ENCODE measurements around the gene P2RY6. TPM values are rescaled to one million over a fixed set of nuclear protein-coding genes. Genes with fewer than 3 reads are reported as not detected.

The P2RY6 gene
- total and polyA plus RNA-seq, 2 of the 8 experiments (the other 6 are each of a cell fraction or from before 2014, with no cell fraction given) = 0.15 TPM; not detected in 1

GRCh38 chr11:73225001-73225686 is 47.0 kb upstream of the P2RY6 start:
- ChIA-PET CTCF (ENCODE audit: partially characterized antibody) (interaction anchor here (1.1 to 4.2 kb wide), 8 partner anchors 9 to 65 kb away, joined by 3 to 24 read pairs (median 5); no protein-coding TSS in a partner anchor), POLR2A (ENCODE audit: partially characterized antibody) (no interaction called here)
- 52% methylated on average over 3 of the region's 3 CpGs; no CpG with 5 or more reads in 1 of the 2 experiments for WGBS, 2 experiments (ENCODE audit: extremely low coverage in 1 of 2, insufficient coverage in 1 of 2, insufficient read length in 1 of 2, insufficient replicate concordance in 2 of 2, low coverage in 1 of 2, low lambda C conversion rate in 2 of 2, missing lambda C conversion rate in 1 of 2)
- no peaks in the 10 kb centered on the region; the same call in 1 of the 2 replicates for H3K79me1 ChIP-seq (ENCODE audit: low read depth, low read length)
- FAIRE-seq (no peak), DNase-seq (ENCODE audit: low read depth in 1 of 2, low spot score in 2 of 2) (no peak)
- no peak overlapping the region for H2AFZ ChIP-seq (ENCODE audit: low read length)
- peak overlapping the region; percentile 60; the same call in 1 of the 2 replicates for H2BK12ac ChIP-seq (ENCODE audit: low read depth, low read length)
- H2BK20ac ChIP-seq (ENCODE audit: low read length) = no peak overlapping the region
- H3K79me2 ChIP-seq (ENCODE audit: control insufficient read depth in 1 of 2, insufficient read depth in 2 of 2, low read length in 2 of 2) = no peaks in the 10 kb centered on the region
- no peak overlapping the region for H3K18ac ChIP-seq (ENCODE audit: extremely low read depth, low read length)
- no peak overlapping the region for H3K4ac ChIP-seq (replicated peaks; ENCODE audit: insufficient read length, low read depth, low read length)
- H3K4me3 ChIP-seq (ENCODE audit: extremely low read depth in 1 of 4, insufficient read depth in 2 of 4, low read depth in 3 of 4, low read length in 4 of 4) = no peak overlapping the region
- no peak overlapping the region for H4K8ac ChIP-seq (ENCODE audit: extremely low read depth, insufficient read depth, low read length)
- H3K56ac ChIP-seq (replicated peaks; ENCODE audit: insufficient read length, low read depth, low read length) = no peak overlapping the region
- H3K9ac ChIP-seq (replicated peaks in 1 of 4; ENCODE audit: extremely low read depth in 1 of 4, low read depth in 3 of 4, low read length in 3 of 4) = no peak overlapping the region
- H4K91ac ChIP-seq (replicated peaks; ENCODE audit: insufficient read length, low read length) = no peak overlapping the region
- no peak overlapping the region for H3K23ac ChIP-seq (ENCODE audit: insufficient read length)
- H2BK120ac ChIP-seq (replicated peaks; ENCODE audit: low read depth, low read length) = no peak overlapping the region
- peak overlapping the region; percentile 16; the same call in 1 of the 2 replicates for H2AK5ac ChIP-seq (ENCODE audit: low read depth, low read length)
- H4K5ac ChIP-seq (ENCODE audit: insufficient read length, low read depth, low read length) = no peak overlapping the region
- H3K23me2 ChIP-seq (ENCODE audit: low read depth, low read length) = no peaks in the 10 kb centered on the region; the same call in 1 of the 2 replicates
- H3K36me3 ChIP-seq (ENCODE audit: control insufficient read depth in 2 of 4, insufficient read depth in 4 of 4, low read length in 3 of 4) = no peaks in the 10 kb centered on the region
- H3K27ac ChIP-seq (ENCODE audit: low read depth, low read length) = no peak overlapping the region
- peak overlapping the region; percentile 61 for H2BK15ac ChIP-seq (ENCODE audit: low read length)
- no peaks in the 10 kb centered on the region for H3K9me3 ChIP-seq (ENCODE audit: insufficient read depth in 2 of 2, low read depth in 1 of 2, low read length in 1 of 2)
- H3K14ac ChIP-seq (ENCODE audit: insufficient read length) = no peak overlapping the region
- peaks cover 0 to 3% (median 2%) of the 10 kb centered on the region in 4 experiments; a peak in 3 of 7 replicates for H3K27me3 ChIP-seq (replicated peaks in 1 of 4; ENCODE audit: control insufficient read depth in 3 of 4, extremely low read depth in 1 of 4, insufficient read depth in 3 of 4, low read length in 3 of 4)
- H3K4me2 ChIP-seq (ENCODE audit: insufficient read depth in 1 of 2, low read depth in 2 of 2, low read length in 2 of 2) = no peak overlapping the region
- H4K20me1 ChIP-seq (replicated peaks in 1 of 2; ENCODE audit: control insufficient read depth in 1 of 2, insufficient read depth in 2 of 2, low read length in 2 of 2) = no peaks in the 10 kb centered on the region
- peaks cover 3 to 15% (median 13%) of the 10 kb centered on the region in 4 experiments for H3K4me1 ChIP-seq (replicated peaks in 1 of 4; ENCODE audit: control insufficient read depth in 3 of 4, insufficient read depth in 4 of 4, low read length in 3 of 4)
- no peak overlapping the region for H2BK5ac ChIP-seq (ENCODE audit: low read depth, low read length)
- no peak for TF ChIP-seq POLR2AphosphoS5 (IDR thresholded peaks at IDR 0.05; ENCODE audit: low read depth, low read length)
- no peak for TF ChIP-seq KDM5A (IDR thresholded peaks at IDR 0.05; ENCODE audit: low read length)
- peak; percentile 85 for TF ChIP-seq TEAD4 (IDR thresholded peaks at IDR 0.05; ENCODE audit: low read depth, low read length)
- no peak for TF ChIP-seq CEBPB (IDR thresholded peaks at IDR 0.05; ENCODE audit: low read depth, low read length)
- no peak for TF ChIP-seq ATF2 (IDR thresholded peaks at IDR 0.05; ENCODE audit: low read length)
- TF ChIP-seq CBX5 (IDR thresholded peaks at IDR 0.05; ENCODE audit: low read depth, low read length) = no peak
- no peak for TF ChIP-seq POLR2A (IDR thresholded peaks at IDR 0.05; ENCODE audit: control extremely low read depth in 1 of 2, low read depth in 2 of 2, low read length in 2 of 2)
- TF ChIP-seq HDAC6 (IDR thresholded peaks at IDR 0.05; ENCODE audit: low read depth, low read length) = no peak
- no peak for TF ChIP-seq ZNF274 (IDR thresholded peaks at IDR 0.05; ENCODE audit: borderline replicate concordance, extremely low read depth, low read length)
- peak; percentile 61; the same call in 1 of the 2 replicates for TF ChIP-seq KDM1A (IDR thresholded peaks at IDR 0.05; ENCODE audit: borderline replicate concordance, low read length)
- no peak for TF ChIP-seq ASH2L (IDR thresholded peaks at IDR 0.05; ENCODE audit: low read length)
- no peak for TF ChIP-seq NANOG (IDR thresholded peaks at IDR 0.05; ENCODE audit: insufficient read depth, low read depth, low read length, poor library complexity, severe bottlenecking)

Measured in H1 (cell line).